Dermis blood vessel endothelial cell (primary cell): ENCODE results near the gene RRH. TPM values are rescaled to one million over a fixed set of nuclear protein-coding genes. Genes with fewer than 3 reads are reported as not detected.

ENCODE experiments used
- DNase-seq: peaks from one replicate; pipeline ENCODE4 v3.0.0; 2010
- total RNA-seq: library from RNA; depleted of rRNA; stranded (reverse); fragments of >200 nt; gene quantifications from 2 replicates; pipeline ENCODE4 v1.2.3, GENCODE V29; 2014

RRH gene
- total RNA-seq, 1 donor from 2014 or later = not detected

- no peak for DNase-seq
Observed at GRCh38 chr4:109890076-109890475, 62.3 kb downstream of the RRH start.

Other genes starting within 250 kb of the RRH start
- gene CASP6, start 124.5 kb upstream of the RRH start, total RNA-seq = 71.5 and 71.8 TPM in 2 replicates
- 15.4 and 49.2 TPM in 2 replicates for gene PLA2G12A, start 97.9 kb upstream of the RRH start, total RNA-seq
- gene CFI, start 26.0 kb upstream of the RRH start, total RNA-seq = 94.8 and 132 TPM in 2 replicates
- 3.1 and 3.4 TPM in 2 replicates for gene GAR1, start 12.2 kb upstream of the RRH start, total RNA-seq
- 0.05 and 0.17 TPM in 2 replicates for gene LRIT3, start 20.1 kb downstream of the RRH start, total RNA-seq
- under 0.01 and 1.0 TPM in 2 replicates for gene EGF, start 84.9 kb downstream of the RRH start, total RNA-seq